Epithelial cell of umbilical artery (primary cell): ENCODE data around the gene MRPS21. TPM values are rescaled to one million over a fixed set of nuclear protein-coding genes. Genes with fewer than 3 reads are reported as not detected.

Experiments used
- total RNA-seq: library from RNA; depleted of rRNA; stranded (reverse); fragments of >200 nt; gene quantifications from 2 replicates; pipeline ENCODE4 v1.2.3, GENCODE V29; 2014

MRPS21 gene
- 52.0 and 80.7 TPM in 2 replicates for total RNA-seq

GRCh38 chr1:150293433-150294253 lies at the start of gene MRPS21:
Gene MRPS21 (plus strand): TSS chr1:150293861. CDS start chr1:150294367, 506 bp downstream.

GRCh38 chr1:150257624-150258585 lies 35.8 kb upstream of the MRPS21 start, which contains the start of gene CA14:
Gene CA14 (plus strand): TSS chr1:150257774. CDS start chr1:150258129, 355 bp downstream.

GRCh38 chr1:150268705-150269403 lies 24.8 kb upstream of the MRPS21 start, which contains the start of gene APH1A:
Gene APH1A (minus strand): TSS chr1:150269016. CDS start chr1:150268810, 206 bp downstream.

GRCh38 chr1:150281758-150282557 lies 11.7 kb upstream of the MRPS21 start, which contains the start of gene CIART:
Gene CIART (plus strand): TSS chr1:150282554. CDS start chr1:150283268, 714 bp downstream.

Other genes with a start within 250 kb of the MRPS21 start
- gene VPS45, start 226.1 kb upstream of the MRPS21 start, total RNA-seq, result 23.1 and 32.5 TPM in 2 replicates
- gene PLEKHO1, start 143.9 kb upstream of the MRPS21 start, total RNA-seq, result 48.4 and 50.2 TPM in 2 replicates
- gene ANP32E, start 57.7 kb upstream of the MRPS21 start, total RNA-seq, result 33.8 and 41.5 TPM in 2 replicates
- gene CA14, start 36.1 kb upstream of the MRPS21 start, total RNA-seq, result not detected in 2 replicates
- gene APH1A, start 24.8 kb upstream of the MRPS21 start, total RNA-seq, result 109 and 134 TPM in 2 replicates
- gene C1orf54, start 21.1 kb upstream of the MRPS21 start, total RNA-seq, result 41.2 and 74.7 TPM in 2 replicates
- gene CIART, start 11.3 kb upstream of the MRPS21 start, total RNA-seq, result 0.61 and 0.65 TPM in 2 replicates
- 34.8 and 52.0 TPM in 2 replicates for gene PRPF3, start 27.7 kb downstream of the MRPS21 start, total RNA-seq
- 5.2 and 7.4 TPM in 2 replicates for gene RPRD2, start 70.3 kb downstream of the MRPS21 start, total RNA-seq
- 13.6 and 14.9 TPM in 2 replicates for gene TARS2, start 193.6 kb downstream of the MRPS21 start, total RNA-seq
- gene ECM1, start 214.2 kb downstream of the MRPS21 start, total RNA-seq, result 0.32 and 0.46 TPM in 2 replicates
- not detected in 2 replicates for gene FALEC, start 221.9 kb downstream of the MRPS21 start, total RNA-seq